Purkinje cell (primary cell): ENCODE data around the gene WWOX. TPM values are rescaled to one million over a fixed set of nuclear protein-coding genes. Genes with fewer than 3 reads are reported as not detected.

Experiments used
- polyA plus RNA-seq: library from polyadenylated mRNA; unstranded; fragments of >200 nt; fragmentation: Nextera tagmentation; gene quantifications from 2 replicates; pipeline ENCODE4 v1.2.1, GENCODE V29; 2014

WWOX gene
- 9.8 and 10.6 TPM in 2 replicates for polyA plus RNA-seq

GRCh38 chr16:78099271-78100111 lies at the start of gene WWOX:
TSS of gene WWOX (plus strand) at chr16:78099654.

Other genes starting within 250 kb of the WWOX start
- not detected in 2 replicates for gene CLEC3A, start 77.1 kb upstream of the WWOX start, polyA plus RNA-seq